GM18508 (cell line): ENCODE data around the gene NUBP2.

ENCODE experiments used
- ATAC-seq: cut with Tn5 transposase; IDR thresholded peaks from one replicate; pipeline ENCODE4 v1.9.1; 2021; ENCODE audit warnings: moderate number of reproducible peaks; ENCODE audit not compliant: insufficient read depth, unreplicated experiment

Gene NUBP2

DNA sequence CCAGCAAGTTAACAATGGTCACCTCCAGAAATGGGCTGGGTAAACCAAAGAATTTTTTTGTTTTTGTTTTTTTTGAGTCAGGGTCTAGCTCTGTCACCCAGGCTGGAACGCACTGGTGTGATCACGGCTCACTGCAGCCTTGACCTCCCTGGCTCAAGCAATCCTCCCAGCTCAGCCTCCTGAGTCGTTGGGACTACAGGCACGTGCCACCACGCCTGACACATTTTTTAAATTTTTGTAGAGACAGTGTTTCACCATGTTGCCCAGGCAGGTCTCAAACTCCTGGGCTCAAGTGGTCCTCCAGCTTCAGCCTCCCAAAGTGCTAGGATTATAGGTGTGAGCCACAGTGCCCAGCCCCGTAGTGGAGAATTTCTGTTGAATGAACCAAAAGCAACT, 2.1 kb upstream of the NUBP2 start:
- ATAC-seq, result no peak

DNA sequence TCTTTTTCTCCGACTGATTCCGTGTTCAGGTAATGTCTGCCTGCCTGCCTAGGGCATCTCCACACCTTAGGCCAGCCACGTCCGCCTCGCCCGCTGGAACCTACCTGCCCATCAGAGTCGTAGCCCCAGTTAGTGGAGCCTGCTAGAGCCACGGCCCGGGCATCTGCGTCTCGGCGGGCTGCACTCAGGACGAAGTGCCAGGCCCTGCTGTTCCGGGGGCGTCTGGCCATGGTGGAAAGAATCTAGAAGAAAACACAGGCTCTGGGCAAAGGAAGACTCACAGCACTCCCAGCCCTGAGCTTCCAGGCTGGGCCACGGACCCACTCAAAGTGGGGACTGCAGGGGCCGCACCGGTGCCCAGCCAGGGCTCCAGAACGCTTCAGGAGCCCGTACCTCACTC, 1.5 kb upstream of the NUBP2 start:
- no peak for ATAC-seq

DNA sequence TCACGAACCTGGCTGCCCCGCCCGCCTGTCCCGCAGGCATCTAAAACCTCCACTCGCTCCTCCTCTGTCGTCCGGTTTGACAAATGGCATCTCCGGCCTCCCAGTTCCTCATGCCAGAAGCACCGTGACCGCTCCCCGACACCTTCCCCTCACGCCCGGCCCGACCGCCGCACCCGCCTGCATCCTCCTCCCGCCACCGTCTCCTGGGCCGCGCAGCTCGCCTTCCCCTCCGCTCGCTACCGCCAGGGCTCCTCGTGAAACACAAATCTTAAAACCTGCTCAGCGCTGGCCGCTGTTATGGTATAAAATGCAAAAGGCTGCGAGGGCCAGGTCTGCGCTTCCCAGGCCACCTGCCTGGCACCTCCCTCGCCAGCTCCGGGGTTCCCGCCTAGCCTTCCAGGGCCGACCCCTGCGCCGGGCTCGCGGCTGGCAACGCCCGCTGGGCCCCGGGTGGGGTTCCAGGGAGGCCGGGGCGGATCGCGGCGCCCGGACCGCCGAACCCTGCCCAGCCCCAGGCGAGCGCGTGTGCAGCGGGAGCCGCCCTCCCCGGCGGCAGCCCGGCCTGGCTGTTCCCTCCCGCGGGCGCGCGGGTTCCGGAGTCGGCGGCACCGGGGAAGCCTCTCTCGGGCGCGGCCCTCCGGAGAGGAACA, 877 bp upstream of the NUBP2 start:
- no peak for ATAC-seq

DNA sequence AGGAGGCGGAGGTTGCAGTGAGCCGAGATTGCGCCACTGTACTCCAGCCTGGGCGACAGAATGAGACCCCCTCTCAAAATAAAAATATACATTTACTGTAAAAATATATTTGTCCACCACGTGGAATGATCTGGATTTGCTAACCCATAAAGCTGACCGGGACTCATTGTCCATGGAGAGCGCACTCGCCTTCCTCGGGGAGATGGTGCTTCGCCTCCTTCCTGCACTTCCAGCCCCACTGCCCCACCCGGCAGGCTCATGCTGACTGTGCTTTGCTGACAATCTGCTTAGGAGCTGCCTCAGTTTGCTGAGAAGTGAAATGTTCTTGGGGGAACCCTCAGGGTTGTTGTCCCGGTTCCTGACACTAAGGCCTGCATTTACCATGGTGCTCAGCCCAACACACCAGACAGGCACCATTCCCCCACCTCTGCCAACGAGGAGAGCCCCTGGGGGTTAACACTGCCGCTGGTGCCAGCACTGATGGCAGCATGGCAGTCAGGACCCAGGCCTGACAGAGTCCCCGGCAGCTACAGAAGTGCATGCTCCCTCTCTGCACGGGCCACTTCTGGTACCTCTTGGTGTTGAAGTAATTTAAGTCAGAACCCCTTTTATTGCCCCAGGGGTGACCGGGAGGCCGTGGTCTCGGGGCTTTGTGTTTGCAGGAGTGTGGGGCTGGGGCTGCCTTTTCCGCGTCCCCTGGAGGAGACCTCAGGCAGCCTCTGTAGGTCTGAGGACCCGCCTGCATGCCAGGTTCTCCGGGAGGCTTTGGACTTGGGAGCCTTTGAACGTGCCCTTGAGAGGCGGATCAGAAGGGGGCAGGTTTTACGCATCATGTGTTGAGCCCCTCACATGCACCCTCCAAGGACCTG, 2.5 kb downstream of the NUBP2 start:
- ATAC-seq, result no peak

DNA sequence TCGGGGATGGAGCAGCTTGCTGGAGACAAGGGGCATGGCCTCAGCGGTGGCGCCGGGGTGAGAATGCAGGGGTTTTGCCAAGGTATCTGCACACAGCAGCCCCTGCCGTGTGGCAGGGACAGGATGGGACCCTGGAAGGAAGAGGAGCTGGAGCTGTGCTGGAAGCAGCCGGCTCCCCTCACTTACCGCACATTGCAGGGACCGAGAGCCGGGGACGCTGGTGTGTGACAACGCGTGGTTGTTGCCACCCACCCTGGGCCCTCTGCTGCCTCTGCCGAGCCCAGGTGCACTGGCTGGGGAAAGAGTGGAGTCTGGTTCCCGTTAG, 3.0 kb downstream of the NUBP2 start:
- no peak for ATAC-seq

DNA sequence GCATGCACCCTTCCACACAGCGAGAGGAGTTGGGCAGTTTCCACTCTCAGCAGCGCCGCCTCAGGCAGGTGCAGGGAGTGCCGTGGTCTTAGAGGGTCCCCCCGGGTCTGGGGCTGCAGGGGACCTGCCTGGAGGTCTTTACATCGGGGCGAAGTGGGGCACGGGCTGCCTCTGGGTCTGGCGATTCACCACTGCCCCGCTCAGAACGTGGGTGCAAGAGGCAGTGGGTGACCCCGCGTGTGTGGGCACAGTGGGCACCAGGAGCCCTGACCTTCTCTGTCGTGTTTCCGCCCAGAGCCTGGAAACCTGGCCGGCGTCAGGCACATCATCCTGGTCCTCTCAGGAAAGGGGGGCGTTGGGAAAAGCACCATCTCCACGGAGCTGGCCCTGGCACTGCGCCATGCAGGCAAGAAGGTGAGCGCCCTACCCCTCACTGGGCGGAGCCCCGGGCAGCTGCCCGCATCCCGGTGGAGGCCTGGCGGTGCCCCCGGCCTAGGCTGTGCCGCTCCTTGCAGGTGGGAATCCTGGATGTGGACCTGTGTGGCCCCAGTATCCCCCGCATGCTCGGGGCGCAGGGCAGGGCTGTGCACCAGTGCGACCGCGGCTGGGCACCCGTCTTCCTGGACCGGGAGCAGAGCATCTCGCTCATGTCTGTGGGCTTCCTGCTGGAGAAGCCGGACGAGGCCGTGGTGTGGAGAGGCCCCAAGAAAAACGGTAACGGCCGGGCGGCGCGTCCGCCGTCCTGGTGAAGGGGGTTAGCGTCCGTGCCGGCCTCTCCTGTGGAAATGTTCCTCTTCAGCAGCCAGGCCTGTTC, 3.7 kb downstream of the NUBP2 start:
- ATAC-seq, result no peak

DNA sequence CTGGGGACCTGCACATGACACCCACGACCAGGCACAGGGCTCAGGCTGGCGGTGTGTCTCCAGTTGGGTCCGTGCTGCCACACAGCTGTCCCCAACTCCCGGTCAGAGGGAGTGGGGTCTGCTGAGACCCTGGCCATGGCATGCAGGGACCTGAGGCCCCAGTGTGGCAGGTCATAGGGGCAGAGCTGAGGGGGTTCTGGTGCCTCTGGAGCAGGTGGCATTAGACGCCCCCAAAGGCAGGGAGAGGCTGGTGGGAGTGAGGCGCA, 4.2 kb downstream of the NUBP2 start:
- ATAC-seq, result no peak

DNA sequence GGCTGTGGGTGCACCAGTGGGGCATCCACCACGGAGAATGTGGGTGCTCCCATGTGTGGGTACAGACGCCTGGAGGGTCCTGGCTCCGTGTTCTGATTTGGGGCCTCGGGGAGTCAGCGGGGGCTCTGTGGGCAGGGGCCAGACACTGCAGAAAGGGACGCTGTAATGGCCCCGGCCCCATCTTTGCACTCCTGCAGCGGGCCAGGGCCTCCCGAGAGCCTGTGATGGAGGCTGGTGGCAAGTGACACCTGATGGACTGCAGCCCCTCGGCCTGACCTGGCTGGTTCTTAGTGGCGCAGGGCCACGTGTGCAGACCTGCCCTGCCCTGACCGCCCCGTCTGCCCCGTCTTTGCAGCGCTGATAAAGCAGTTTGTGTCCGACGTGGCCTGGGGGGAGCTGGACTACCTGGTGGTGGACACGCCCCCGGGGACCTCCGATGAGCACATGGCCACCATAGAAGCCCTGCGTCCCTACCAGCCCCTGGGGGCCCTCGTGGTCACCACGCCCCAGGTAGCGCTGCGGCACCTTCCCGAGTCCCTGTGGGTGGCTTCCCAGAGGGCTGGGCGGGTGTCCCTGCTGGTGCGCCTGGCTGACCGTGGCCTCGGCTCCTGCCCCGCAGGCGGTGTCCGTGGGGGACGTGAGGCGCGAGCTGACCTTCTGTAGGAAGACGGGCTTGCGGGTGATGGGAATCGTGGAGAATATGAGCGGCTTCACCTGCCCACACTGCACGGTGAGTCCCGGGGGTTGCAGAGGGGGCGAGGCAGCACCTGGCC, 4.7 kb downstream of the NUBP2 start:
- ATAC-seq, result no peak

DNA sequence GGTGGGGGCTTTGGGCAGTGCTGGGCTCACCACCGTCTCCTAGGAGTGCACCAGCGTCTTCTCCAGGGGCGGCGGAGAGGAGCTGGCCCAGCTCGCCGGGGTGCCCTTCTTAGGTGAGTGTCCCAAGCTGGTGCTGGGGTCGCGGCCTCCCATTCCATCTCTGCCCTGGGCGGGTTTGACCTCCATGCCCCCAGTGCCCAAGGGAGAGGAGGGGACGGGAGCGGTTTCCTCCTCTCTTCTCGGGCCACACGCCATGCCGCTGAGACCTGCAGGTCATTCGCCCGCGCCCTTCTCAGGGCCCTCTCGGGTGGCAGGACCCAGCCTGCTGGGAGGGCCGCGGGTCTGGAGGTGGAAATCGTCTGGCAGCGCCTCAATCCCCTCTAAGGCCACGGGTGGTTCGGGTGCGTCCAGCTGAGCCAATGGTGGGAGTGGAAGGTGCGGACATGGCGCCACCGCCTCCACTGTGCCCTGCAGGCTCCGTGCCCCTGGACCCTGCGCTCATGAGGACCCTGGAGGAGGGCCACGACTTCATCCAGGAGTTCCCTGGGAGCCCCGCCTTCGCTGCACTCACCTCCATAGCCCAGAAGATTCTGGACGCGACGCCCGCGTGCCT, 5.4 kb downstream of the NUBP2 start:
- ATAC-seq, result no peak

DNA sequence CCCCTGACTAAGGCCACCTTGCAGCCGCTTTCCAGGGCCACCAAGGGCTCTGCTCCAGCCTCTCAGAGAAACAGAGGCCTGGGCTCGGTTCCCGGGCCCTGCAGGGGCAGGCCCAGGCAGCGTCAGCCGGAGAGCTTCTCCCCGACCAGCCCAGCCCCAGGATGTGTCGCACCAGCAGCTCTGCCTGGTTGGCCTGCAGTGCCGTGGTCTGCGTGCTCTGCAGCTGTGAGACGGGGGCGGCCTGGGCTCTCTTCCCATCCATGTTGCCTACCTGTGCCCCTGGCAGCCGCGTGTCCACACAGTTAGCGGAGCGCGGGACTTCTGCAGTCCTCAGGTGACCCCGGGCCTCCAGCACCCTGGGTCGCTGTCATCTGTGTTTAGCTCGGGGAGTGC, 5.9 kb downstream of the NUBP2 start:
- ATAC-seq, result no peak

DNA sequence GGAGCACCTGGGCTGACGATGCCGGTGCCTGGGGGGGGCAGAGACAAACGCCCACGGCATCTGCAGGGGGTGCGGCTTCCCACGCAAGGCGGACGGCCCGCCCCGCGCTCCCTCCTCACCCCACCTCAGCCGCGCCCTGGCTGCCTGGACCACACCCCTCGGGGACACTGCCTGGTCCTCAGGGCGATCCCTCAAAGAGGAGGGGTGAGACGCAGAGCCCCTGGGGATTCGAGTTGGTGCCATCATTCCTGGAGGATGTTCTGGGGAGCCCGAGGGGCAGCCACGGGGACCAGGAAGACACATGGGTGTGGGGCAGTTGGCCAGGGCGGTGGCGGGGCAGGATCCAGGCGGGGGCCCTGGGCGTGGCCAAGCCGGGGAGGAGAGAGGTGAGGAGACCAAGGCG, 6.9 kb downstream of the NUBP2 start:
- no peak for ATAC-seq

DNA sequence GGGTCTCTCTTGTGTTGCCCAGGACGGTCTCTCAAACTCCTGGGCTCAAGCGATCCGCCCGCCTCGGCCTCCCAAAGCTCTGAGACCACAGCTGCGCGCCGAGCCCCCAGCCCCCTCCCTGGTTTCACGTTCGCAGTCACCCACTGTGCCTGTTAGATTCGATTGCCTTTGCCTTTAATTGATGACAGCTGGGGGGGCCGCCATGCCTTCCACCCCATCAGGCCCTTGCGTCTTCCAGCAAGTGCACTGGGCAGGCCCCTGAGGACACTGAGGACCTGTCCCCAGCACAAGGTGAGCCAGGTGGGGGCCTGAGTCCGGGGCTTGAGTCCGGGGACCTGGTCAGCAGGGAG, 7.5 kb downstream of the NUBP2 start:
- ATAC-seq, result no peak

DNA sequence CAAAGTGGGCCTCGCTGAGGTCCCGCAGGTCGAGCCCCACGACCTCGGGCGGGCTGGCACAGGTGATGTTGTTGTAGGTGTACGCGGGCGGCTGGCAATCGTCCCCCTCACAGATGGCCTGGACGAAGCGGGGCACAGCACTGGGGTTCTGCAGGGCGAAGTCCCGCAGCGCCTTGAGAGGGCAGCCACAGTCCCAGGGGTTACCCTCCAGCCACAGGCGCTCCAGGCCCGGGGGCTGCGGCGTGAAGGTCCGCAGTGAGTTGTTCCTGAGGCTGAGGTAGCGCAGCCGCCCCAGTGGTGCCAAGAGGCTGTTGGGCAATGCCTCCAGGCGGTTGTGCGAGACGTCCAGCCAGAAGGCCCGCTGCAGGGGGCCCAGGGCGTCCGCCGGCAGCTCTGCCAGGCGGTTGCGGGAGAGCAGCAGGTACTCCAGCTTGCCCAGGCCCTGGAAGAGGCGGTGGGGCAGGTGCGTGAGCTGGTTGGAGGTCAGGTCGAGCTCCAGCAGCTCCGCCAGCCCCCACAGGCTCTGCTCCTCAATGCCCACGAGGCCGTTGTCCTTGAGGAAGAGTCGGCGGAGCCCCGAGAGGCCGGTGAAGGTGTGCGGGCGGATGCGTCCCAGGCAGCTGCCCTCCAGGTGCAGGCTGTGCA, 8.0 kb downstream of the NUBP2 start:
- no peak for ATAC-seq

DNA sequence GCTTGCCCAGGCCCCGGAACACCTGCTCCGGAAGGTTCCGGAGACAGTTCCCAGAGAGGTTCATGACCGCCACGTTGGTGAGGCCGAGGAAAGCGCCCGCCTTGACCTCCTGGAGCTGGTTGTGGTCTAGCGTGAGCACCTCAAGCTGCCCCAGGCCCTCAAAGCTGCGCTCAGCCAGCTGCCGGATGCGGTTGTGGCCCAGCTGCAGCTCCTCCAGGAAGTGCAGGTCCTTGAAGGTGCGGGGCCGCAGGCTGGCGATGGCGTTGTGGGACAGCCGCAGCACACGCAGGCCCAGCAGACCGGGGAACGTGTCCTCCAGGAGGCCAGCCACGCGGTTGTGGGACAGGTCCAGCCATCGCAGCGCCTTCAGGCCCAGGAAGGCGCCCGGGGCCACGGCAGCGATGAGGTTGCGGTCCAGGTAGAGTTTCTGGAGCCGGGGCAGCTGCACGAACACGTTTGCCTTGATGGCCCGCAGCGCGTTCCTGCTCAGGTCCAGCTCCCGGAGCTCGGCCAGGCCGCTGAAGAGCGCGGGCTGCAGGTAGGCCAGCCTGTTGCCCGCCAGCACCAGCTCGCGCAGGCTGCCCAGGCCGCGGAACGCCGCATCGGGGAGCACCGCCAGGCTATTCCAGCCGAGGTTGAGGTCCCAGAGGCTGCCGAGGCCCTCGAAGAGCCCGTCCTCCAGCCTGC, 8.6 kb downstream of the NUBP2 start:
- no peak for ATAC-seq

DNA sequence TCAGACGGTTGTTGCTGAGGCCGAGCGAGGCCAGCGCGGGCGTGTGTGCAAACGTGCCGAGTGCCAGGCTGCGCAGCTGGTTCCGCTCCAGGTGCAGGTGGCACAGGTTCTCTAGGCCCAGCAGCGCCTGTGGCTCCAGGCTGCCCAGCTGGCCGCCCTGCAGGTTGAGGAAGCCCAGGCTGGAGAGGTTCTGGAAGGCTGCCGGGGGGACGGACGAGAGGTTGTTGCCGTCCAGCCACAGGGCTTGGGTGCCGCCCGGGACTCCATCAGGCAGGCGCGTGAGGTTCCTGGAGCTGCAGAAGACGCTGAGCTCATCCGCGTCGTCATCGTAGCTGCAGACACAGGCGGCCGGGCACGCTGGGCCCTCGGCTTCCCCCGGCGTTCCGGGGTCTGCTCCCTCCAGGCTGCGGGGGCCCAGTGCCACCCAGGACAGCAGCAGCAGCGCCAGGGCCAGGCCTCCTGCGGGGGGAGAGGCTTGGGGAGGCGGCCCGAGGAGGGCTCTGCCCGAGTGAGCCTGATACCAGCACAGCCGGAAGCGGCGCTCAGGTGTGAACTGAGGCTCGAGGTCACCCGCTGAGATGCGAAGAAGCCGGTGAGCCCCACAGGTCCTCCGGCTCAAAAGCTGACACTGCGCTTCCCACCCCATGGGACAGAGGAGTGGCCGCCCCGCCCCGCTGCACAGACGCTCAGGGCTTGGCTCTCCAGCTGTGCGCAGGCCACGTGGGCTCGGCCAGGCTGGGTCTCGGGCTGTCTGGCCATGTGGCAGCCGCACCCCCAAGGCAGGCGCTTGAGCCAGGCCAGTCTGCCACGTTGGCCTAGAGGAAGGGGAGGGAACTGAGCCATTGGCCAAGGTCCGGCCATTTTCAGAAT, 9.4 kb downstream of the NUBP2 start:
- ATAC-seq, result no peak

DNA sequence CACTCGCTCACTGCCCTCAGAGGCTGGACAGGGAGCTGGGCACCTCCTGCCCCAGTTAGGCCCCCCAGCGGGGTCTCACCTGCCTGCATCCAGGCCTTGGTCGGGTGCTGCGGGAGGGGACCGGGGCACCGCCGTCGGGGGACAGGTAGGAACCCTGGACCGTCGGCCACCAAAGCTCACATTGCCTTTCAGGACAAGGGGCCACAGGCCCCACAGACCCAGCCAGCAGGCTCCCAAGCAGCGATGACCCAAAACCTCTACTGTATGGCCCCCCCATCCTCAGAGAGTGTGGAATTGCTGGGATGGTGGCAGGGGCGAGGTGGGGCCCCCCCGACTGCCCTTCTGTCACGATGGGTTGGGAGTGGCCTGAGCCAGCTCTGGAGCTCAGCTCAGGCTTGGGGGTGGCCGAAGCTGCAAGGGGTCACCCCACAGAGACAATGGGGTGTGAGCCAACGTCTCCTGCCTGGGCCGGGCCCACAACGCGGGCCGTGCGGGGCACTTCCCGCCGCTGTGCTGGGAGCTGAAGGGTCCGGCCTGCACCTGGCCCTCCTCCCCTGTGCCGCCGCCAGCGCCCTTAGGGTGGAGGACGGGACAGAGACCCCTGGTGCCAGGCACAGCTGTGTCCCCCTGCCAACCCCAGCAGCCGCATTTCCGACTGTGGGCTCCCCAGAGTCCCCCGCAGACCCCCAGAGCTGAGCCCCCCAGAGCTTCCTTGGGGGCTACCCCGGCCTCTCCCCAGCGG, 10.2 kb downstream of the NUBP2 start:
- no peak for ATAC-seq

DNA sequence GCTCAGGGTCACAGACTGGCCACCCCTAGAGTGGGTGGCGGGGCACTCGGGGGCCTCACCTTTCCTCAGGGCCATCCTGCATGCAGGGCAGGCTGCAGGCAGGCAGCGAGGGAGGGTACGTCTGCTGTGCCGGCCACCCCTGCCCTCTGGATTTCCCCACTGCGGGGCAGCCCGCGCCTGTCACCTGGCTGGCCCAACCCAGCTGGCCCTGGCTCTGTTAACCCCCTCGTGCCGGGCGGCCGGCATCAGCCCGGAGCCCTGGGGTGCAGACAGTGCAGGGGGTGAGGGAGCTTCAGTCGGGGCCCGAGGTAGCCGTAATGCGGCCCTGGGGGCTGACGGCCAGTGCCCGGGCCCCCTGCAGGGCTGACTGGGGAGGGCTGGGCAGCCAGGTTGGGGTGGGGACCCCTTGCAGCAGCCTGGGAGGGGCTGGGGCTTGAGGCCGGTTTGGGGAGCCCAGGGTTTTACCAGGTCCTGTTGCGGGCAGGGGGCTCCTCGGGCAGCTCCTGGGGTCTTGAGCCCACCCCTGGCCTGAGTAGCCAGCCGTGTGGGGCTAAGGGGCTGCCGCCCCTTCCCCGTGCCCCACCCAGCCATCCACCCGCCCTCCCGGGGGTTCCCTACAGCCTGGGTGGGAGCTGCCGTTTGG, 10.9 kb downstream of the NUBP2 start, which contains the start of gene IGFALS:
Gene IGFALS, minus strand, starts transcription at position 128 of the 643 bp plus-strand sequence. Its CDS starts 53 bp downstream, at position 75.
- no peak for ATAC-seq
